ENCODE measurements around the gene NDUFS8. TPM values are rescaled to one million over a fixed set of nuclear protein-coding genes. Genes with fewer than 3 reads are reported as not detected.

The NDUFS8 gene
- total RNA-seq, 4 donors from 2014 or later = 112 to 192 (median 135) TPM

DNA sequence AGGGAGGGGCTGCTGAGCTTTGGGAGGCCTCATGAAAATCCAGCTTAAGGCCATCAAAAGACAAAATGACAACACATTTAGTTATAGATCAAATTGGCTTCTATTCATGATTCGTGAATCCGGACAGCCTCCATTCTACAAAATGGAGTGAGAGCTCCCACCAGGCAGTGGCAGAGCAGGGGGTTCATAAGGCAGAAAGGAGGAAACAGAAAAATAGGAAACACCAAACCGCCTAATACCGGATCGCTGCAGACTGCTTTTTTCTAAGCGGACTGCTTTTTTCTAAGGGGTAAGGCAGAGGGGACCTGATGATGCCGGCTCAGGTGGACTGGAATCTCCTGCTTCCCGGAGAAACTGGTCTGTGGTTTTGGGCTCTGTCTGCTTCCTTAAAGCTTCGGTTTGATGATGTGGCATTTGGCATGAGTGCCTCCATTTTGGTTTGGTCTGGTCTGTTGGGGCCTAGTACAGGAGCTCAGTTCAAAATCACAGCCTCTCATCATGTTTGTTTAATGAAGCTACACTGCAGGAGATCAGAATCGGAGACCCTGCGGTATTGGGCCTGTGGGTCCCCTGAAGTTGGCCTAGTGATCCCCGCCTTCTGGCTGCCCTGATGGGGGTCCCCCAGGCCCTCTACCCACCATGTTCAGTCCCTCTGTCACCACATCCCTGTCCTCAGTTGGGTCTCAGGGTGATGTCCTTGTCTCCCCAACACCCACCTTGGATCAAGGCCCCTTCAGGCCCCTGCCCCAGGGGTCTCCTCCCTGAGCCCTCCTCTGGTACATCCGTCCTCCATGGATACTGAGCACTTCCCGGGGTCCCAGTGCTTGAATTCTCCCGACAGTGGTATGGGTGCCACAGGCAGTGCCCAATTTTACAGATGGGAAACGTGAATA lies 19.2 kb upstream of the NDUFS8 start:
- TF ChIP-seq, protein P1, sequence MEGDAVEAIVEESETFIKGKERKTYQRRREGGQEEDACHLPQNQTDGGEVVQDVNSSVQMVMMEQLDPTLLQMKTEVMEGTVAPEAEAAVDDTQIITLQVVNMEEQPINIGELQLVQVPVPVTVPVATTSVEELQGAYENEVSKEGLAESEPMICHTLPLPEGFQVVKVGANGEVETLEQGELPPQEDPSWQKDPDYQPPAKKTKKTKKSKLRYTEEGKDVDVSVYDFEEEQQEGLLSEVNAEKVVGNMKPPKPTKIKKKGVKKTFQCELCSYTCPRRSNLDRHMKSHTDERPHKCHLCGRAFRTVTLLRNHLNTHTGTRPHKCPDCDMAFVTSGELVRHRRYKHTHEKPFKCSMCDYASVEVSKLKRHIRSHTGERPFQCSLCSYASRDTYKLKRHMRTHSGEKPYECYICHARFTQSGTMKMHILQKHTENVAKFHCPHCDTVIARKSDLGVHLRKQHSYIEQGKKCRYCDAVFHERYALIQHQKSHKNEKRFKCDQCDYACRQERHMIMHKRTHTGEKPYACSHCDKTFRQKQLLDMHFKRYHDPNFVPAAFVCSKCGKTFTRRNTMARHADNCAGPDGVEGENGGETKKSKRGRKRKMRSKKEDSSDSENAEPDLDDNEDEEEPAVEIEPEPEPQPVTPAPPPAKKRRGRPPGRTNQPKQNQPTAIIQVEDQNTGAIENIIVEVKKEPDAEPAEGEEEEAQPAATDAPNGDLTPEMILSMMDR (IDR thresholded peaks at IDR 0.05) = no peak
- TF ChIP-seq POLR2A (IDR thresholded peaks at IDR 0.05) = no peak
- Histone ChIP-seq H3K4me3 (peak overlapping the region in 3 of 4 donors; percentile 35 to 61 (median 42)), H3K9me3 (no peaks in the 10 kb centered on the region), H3K36me3 (no peaks in the 10 kb centered on the region), H3K27me3 (no peaks in the 10 kb centered on the region), H3K27ac (peak overlapping the region; percentile 64 to 95 (median 80)), H3K4me1 (peaks cover 36 to 78% (median 46%) of the 10 kb centered on the region in 3 donors)
- WGBS, 2 donors = 57 to 87% methylated on average over 9 to 12 of the region's 16 CpGs
- DNase-seq = no peak
- intact Hi-C loops (cut with DNase I) = no loop called here

DNA sequence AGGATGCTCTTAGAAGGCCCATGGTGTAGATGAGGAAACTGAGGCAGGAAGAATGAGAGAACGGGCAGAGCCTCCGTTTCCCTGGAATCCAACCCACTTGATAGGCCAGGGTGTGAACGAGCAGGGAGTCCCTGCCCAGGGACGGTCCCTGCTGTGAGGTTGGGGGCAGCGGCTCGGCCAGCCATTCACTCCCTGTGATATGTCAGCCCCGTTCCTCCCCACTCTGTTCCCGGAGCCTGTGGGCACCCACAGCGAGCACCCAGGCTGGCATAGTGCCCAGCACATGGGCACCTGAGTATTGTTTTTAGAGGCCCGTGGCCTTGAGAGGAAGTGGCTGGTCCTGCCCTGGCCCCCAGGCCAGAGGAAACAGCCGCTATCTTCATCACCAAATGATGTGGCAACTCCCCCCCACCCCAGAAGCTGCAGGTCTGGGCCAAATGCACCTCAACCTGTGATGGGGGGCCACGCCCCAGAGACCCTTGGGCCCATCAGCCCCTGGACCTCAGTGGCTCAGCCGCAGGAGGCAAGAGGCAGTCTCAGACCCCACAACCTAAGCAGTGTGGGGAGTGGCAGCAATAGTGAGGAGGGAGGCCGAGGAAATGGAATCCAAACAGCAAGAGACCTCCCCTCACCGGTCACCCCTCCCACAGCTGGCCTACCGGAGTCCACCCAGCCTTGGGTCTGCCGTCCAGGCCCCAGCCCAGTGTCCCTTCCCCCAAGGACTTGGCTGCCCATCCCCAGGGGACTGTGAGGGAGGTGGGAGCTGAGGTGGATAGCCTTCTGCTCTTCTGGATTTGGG lies 18.2 kb upstream of the NDUFS8 start:
- Histone ChIP-seq H3K9me3 (no peaks in the 10 kb centered on the region), H3K27ac (peak overlapping the region in 3 of 4 donors; percentile 7 to 95 (median 75)), H3K4me1 (peaks cover 41 to 87% (median 54%) of the 10 kb centered on the region in 3 donors), H3K4me3 (no peak overlapping the region), H3K27me3 (no peaks in the 10 kb centered on the region), H3K36me3 (no peaks in the 10 kb centered on the region)
- no peak for TF ChIP-seq POLR2A (IDR thresholded peaks at IDR 0.05)
- TF ChIP-seq, protein P1 (IDR thresholded peaks at IDR 0.05) = no peak
- DNase-seq = no peak
- intact Hi-C loops (cut with DNase I) = no loop called here
- WGBS, 2 donors = 73 to 93% methylated on average over 5 to 12 of the region's 17 CpGs

DNA sequence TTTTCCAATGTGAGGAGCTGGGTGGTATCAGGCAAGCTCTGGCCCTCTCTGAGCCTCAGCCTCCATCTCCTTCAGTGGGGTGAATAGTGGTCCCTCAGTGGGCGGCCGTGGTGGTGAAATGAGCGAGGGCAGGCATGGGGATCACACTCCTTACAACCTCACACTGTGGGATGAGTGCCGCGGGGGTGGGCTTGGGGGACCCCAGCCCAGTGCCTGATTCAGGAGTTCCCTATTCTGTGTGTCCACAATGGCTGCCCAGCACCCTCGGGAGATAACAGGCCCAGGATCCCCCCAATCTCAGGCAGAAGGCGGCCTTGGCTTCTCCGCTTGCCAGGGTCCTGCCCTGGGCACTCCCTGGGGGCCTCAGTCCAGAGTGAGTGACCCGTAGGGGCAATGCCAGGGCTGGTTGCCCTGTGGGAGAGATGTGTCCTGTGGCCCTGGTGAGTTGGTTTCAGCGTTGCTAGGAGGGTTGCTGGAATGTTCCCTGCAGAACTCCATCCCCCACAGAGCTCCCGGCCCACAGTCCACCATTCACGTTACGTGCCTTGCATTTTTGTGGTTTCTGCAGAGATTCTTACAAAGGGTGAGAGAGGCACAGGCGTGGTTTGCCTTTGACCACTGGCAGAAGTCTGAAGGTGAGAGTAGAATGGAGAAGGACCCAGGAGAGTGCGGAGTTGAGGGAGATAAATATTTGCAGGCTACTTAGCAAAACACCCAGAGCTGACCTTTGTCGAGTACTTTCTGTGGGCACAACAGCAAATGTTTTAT lies 17.5 kb upstream of the NDUFS8 start:
- no peaks in the 10 kb centered on the region for H3K9me3 ChIP-seq
- H3K4me3 ChIP-seq = no peak overlapping the region
- no peaks in the 10 kb centered on the region for H3K36me3 ChIP-seq
- no peaks in the 10 kb centered on the region for H3K27me3 ChIP-seq
- intact Hi-C loops (cut with DNase I) = no loop called here
- no peak for DNase-seq
- WGBS, 2 donors = 67% methylated on average over 3 to 9 of the region's 16 CpGs
- H3K27ac ChIP-seq = peak overlapping the region in 3 of 4 donors; percentile 80 to 95 (median 88)
- peaks cover 41 to 92% (median 60%) of the 10 kb centered on the region in 3 donors for H3K4me1 ChIP-seq
- TF ChIP-seq, protein P1 (IDR thresholded peaks at IDR 0.05) = no peak
- no peak for TF ChIP-seq POLR2A (IDR thresholded peaks at IDR 0.05)

DNA sequence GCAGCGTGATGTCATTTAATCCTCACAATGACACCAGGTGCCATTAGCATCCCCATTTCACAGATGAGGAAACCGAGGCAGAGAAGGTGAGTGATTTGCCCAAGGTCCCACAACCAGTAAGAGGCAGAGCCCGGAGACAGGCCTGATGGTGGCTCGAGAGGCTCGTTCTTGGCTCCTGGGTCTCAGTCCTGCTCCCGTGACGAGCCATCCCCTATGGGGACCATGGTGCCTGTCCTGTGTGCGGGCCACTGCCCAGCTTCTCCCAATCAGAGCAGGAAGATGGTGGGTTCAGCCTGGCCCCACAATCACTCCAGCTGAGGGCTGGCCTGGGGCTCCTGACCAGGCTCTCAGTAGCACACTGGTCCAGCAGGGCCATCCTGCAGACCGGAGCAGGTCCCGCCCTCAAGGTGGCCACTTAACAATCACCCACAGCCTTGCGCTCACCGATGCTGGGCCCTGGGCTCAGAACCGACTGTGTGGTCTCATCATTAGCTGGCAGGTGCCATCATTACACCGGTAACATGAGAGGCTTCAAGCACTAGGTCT lies 16.8 kb upstream of the NDUFS8 start:
- TF ChIP-seq, protein P1 (IDR thresholded peaks at IDR 0.05) = no peak
- TF ChIP-seq POLR2A (IDR thresholded peaks at IDR 0.05) = no peak
- DNase-seq = no peak
- H3K36me3 ChIP-seq = no peaks in the 10 kb centered on the region
- H3K4me3 ChIP-seq = no peak overlapping the region
- H3K4me1 ChIP-seq = peaks cover 37 to 92% (median 57%) of the 10 kb centered on the region in 3 donors
- intact Hi-C loops (cut with DNase I) = no loop called here
- H3K9me3 ChIP-seq = no peaks in the 10 kb centered on the region
- 80 to 86% methylated on average over 5 to 10 of the region's 14 CpGs for WGBS, 2 donors
- H3K27ac ChIP-seq = peak overlapping the region; percentile 80 to 95 (median 86)
- no peaks in the 10 kb centered on the region for H3K27me3 ChIP-seq
